Sigmoid colon (tissue), 7 donors: ENCODE results near the gene TOX2. TPM values are rescaled to one million over a fixed set of nuclear protein-coding genes. Genes with fewer than 3 reads are reported as not detected.

Experiments used
- DNase-seq: peaks from one replicate; pipeline ENCODE4 v3.0.0-alpha.2; 2019
- H3K27ac ChIP-seq, 4 donors: fragments of 200-600 bp; sonication (generic); one replicate each; pipeline ENCODE4 v1.5.1; 2016 to 2019; ENCODE audit warnings: mild to moderate bottlenecking in 1 of 4
- H3K27me3 ChIP-seq, 3 donors: fragments of 200-600 bp; sonication (generic); one replicate each; pipeline ENCODE4 v1.5.1; 2019; ENCODE audit warnings: mild to moderate bottlenecking in 1 of 3
- H3K36me3 ChIP-seq, 4 donors: fragments of 200-600 bp; sonication (generic); one replicate each; pipeline ENCODE4 v1.5.1; 2016 to 2019
- H3K4me1 ChIP-seq, 4 donors: fragments of 200-600 bp; sonication (generic); one replicate each; pipeline ENCODE4 v1.5.1; 2017 to 2019
- H3K4me3 ChIP-seq, 4 donors: fragments of 200-600 bp; sonication (generic); one replicate each; pipeline ENCODE4 v1.5.1; 2017 to 2019; ENCODE audit warnings: mild to moderate bottlenecking in 2 of 4, moderate library complexity in 1 of 4
- H3K9me3 ChIP-seq, 4 donors: fragments of 200-600 bp in 3 of 4; sonication (generic) in 3 of 4; one replicate each; pipeline versions ENCODE4 v1.5.1 to v1.6.1; 2013 to 2019
- EP300 ChIP-seq, 4 donors: sonication (generic); formaldehyde crosslinking; IDR thresholded peaks; one replicate each; pipeline ENCODE4 v1.6.1; 2017; ENCODE audit warnings: antibody characterized with exemption in 4 of 4
- POLR2A ChIP-seq, 2 donors: fragments of 450-650 bp; IDR thresholded peaks; one replicate each; pipeline ENCODE4 v1.6.1; 2016; ENCODE audit warnings: antibody characterized with exemption in 2 of 2, mild to moderate bottlenecking in 2 of 2, moderate library complexity in 2 of 2
- POLR2AphosphoS5 ChIP-seq, 4 donors: sonication (generic); formaldehyde crosslinking; IDR thresholded peaks; one replicate each; pipeline ENCODE4 v1.6.1; 2017; ENCODE audit warnings: antibody characterized with exemption in 4 of 4
- WGBS, 2 donors: extraction: QIAGEN DNeasy Blood & Tissue Kit; methylation state at CpG; one replicate each; pipeline ENCODE4 v1.1.7; 2013; 5-methylcytosine and 5-hydroxymethylcytosine counted together
- intact Hi-C: fragments of 100-400 bp; cut with DNase I; formaldehyde crosslinking; loops from one replicate; pipeline ENCODE4 v1.15.1; 2023
- polyA plus RNA-seq, 3 donors: library from polyadenylated mRNA; stranded (reverse); fragments of 200-250 nt; gene quantifications; one replicate each; pipeline ENCODE4 v1.2.3, GENCODE V29; 2013
- total RNA-seq, 4 donors: library from RNA; depleted of rRNA; stranded (reverse); fragments of >200 nt; gene quantifications; one replicate each; pipeline ENCODE4 v1.1.0, GENCODE V29; 2016
- TF ChIP-seq, protein P1 (sequence below), 4 experiments: fragments of 450-650 bp in 3 of 4; fragments of 200-600 bp in 1 of 4; IDR thresholded peaks; one replicate each; pipeline ENCODE4 v1.5.1; 2016 to 2019; ENCODE audit warnings: antibody characterized with exemption in 4 of 4, mild to moderate bottlenecking in 3 of 4, moderate library complexity in 2 of 4
- donor health status: healthy with polysubstance abuse.
- donor health status: Bipolar disorder and iron deficiency.
- donor health status: healthy.

The TOX2 gene
- total and polyA plus RNA-seq, 7 donors = 0.27 to 8.1 (median 1.7) TPM

DNA sequence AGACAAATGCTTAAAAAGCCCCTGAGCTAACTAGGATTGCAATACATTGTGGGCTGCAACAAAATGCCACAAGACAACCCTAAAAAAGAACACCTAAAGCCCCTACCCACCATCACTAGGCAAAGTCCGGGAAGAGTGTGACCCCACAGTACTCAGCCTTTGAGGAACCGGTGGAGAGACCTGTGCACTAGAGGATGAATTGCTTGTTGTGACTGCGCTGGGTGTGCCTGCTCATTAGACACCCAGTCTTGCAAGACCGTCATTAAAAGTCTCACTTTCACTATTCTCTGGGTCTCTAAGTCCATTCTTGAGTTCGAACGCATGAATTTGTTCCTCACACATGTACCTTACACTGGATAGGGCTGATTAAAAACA is 183.6 kb downstream of the TOX2 start:
- Histone ChIP-seq H3K36me3 (no peaks in the 10 kb centered on the region), H3K27ac (peak overlapping the region in 1 of 4 donors; percentile 52), H3K4me3 (no peak overlapping the region), H3K27me3 (no peaks in the 10 kb centered on the region), H3K9me3 (no peaks in the 10 kb centered on the region), H3K4me1 (peaks cover 0 to 16% (median 7%) of the 10 kb centered on the region in 4 donors)
- WGBS, 2 donors = 91 to 93% methylated on average over 6 of the region's 6 CpGs
- TF ChIP-seq EP300 (IDR thresholded peaks at IDR 0.05) (no peak), POLR2AphosphoS5 (IDR thresholded peaks at IDR 0.05) (no peak), POLR2A (IDR thresholded peaks at IDR 0.05) (no peak)
- TF ChIP-seq, protein P1, sequence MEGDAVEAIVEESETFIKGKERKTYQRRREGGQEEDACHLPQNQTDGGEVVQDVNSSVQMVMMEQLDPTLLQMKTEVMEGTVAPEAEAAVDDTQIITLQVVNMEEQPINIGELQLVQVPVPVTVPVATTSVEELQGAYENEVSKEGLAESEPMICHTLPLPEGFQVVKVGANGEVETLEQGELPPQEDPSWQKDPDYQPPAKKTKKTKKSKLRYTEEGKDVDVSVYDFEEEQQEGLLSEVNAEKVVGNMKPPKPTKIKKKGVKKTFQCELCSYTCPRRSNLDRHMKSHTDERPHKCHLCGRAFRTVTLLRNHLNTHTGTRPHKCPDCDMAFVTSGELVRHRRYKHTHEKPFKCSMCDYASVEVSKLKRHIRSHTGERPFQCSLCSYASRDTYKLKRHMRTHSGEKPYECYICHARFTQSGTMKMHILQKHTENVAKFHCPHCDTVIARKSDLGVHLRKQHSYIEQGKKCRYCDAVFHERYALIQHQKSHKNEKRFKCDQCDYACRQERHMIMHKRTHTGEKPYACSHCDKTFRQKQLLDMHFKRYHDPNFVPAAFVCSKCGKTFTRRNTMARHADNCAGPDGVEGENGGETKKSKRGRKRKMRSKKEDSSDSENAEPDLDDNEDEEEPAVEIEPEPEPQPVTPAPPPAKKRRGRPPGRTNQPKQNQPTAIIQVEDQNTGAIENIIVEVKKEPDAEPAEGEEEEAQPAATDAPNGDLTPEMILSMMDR (IDR thresholded peaks at IDR 0.05) = no peak
- DNase-seq = no peak
- intact Hi-C loops = no loop called here

DNA sequence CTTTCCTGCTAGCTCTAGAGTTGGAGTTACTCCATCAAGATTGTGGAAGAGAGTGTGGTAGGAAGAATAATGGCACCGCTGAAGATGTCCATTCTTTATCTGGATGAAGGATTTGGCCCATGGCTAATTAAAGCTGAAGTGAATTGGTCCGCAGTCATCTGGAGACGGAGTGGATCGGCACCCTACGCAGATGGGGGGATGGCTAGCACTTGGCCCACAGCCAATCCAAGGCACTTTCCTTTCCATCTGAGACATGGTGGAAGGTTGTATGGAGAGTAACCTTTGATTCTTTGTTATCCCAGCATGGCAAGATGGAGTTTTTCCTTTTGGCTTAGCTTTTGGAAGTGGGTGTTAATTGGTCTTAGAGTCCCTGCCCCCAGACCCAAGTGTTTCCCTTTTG is 184.0 kb downstream of the TOX2 start:
- H3K36me3 ChIP-seq = no peaks in the 10 kb centered on the region
- H3K4me3 ChIP-seq = no peak overlapping the region
- TF ChIP-seq POLR2A (IDR thresholded peaks at IDR 0.05) (no peak), POLR2AphosphoS5 (IDR thresholded peaks at IDR 0.05) (peak in 1 of 4 donors; percentile 17)
- peak overlapping the region in 1 of 4 donors; percentile 52 for H3K27ac ChIP-seq
- no peaks in the 10 kb centered on the region for H3K27me3 ChIP-seq
- intact Hi-C loops = no loop called here
- 95 to 96% methylated on average over 5 of the region's 5 CpGs for WGBS, 2 donors
- peaks cover 0 to 16% (median 7%) of the 10 kb centered on the region in 4 donors for H3K4me1 ChIP-seq
- DNase-seq = peak; percentile 36
- no peaks in the 10 kb centered on the region for H3K9me3 ChIP-seq

- no peaks in the 10 kb centered on the region for H3K27me3 ChIP-seq
- H3K4me3 ChIP-seq = no peak overlapping the region
- H3K9me3 ChIP-seq = no peaks in the 10 kb centered on the region
- no peak for TF ChIP-seq EP300 (IDR thresholded peaks at IDR 0.05)
- TF ChIP-seq, protein P1 (IDR thresholded peaks at IDR 0.05) = no peak
- no peak for TF ChIP-seq POLR2A (IDR thresholded peaks at IDR 0.05)
- no peak for TF ChIP-seq POLR2AphosphoS5 (IDR thresholded peaks at IDR 0.05)
- WGBS, 2 donors = 50 to 66% methylated on average over 7 of the region's 7 CpGs
- no peaks in the 10 kb centered on the region for H3K36me3 ChIP-seq
- no peak overlapping the region for H3K27ac ChIP-seq
- no peak for DNase-seq
- peaks cover 0 to 16% (median 11%) of the 10 kb centered on the region in 4 donors for H3K4me1 ChIP-seq
- intact Hi-C loops = no loop called here
These were observed 185.2 kb downstream of the TOX2 start for GRCh38 chr20:44099832-44100231.

DNA sequence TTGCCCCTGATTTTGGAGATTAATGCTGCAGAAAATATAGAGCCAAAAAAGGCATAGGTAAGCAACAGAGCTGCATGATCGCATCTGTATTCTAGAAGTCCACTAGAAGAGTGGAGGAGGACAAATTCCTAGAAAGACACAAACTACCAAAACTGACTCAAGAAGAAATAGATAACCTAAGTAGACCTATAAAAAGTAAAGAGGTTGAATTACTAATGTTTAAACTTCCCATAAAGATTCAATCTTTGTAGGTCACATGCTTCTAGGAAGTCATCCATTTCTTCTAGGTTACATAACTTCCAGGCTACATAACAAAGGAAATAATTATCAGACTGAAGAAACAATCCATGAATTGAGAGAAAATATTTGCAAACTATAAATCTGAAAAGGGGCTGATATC is 187.9 kb downstream of the TOX2 start:
- 97 to 98% methylated on average over 1 of the region's 1 CpG for WGBS, 2 donors
- Histone ChIP-seq H3K27ac (no peak overlapping the region), H3K4me1 (peaks cover 0 to 21% (median 16%) of the 10 kb centered on the region in 4 donors), H3K27me3 (no peaks in the 10 kb centered on the region), H3K9me3 (peaks cover 0 to under 1% (median 0%) of the 10 kb centered on the region in 4 donors), H3K4me3 (no peak overlapping the region), H3K36me3 (no peaks in the 10 kb centered on the region)
- intact Hi-C loops = no loop called here
- DNase-seq = no peak
- TF ChIP-seq, protein P1 (IDR thresholded peaks at IDR 0.05) = no peak
- TF ChIP-seq POLR2AphosphoS5 (IDR thresholded peaks at IDR 0.05) (no peak), POLR2A (IDR thresholded peaks at IDR 0.05) (no peak), EP300 (IDR thresholded peaks at IDR 0.05) (no peak)

GRCh38 chr20:44104798-44105517 is 190.3 kb downstream of the TOX2 start:
- H3K9me3 ChIP-seq = peaks cover 0 to 6% (median 3%) of the 10 kb centered on the region in 4 donors
- H3K4me3 ChIP-seq = no peak overlapping the region
- DNase-seq = peak; percentile 77
- peaks cover 0 to 14% (median 7%) of the 10 kb centered on the region in 4 donors for H3K4me1 ChIP-seq
- intact Hi-C loops = no loop called here
- H3K27me3 ChIP-seq = no peaks in the 10 kb centered on the region
- peaks cover 0 to 4% (median 0%) of the 10 kb centered on the region in 4 donors for H3K36me3 ChIP-seq
- 32 to 67% methylated on average over 7 of the region's 7 CpGs for WGBS, 2 donors
- no peak for TF ChIP-seq EP300 (IDR thresholded peaks at IDR 0.05)
- peak in 2 of 4 donors; percentile 29 to 50 for TF ChIP-seq POLR2AphosphoS5 (IDR thresholded peaks at IDR 0.05)
- peak overlapping the region in 2 of 4 donors; percentile 41 to 42 for H3K27ac ChIP-seq
